ENCODE measurements around the gene NR5A2. TPM values are rescaled to one million over a fixed set of nuclear protein-coding genes. Genes with fewer than 3 reads are reported as not detected.

Gene NR5A2
- total and polyA plus RNA-seq, 10 of the 15 experiments (the other 5 are each of a cell fraction or from before 2014, with no cell fraction given): 0.02 to 0.60 (median 0.15) TPM; not detected in 1

DNA sequence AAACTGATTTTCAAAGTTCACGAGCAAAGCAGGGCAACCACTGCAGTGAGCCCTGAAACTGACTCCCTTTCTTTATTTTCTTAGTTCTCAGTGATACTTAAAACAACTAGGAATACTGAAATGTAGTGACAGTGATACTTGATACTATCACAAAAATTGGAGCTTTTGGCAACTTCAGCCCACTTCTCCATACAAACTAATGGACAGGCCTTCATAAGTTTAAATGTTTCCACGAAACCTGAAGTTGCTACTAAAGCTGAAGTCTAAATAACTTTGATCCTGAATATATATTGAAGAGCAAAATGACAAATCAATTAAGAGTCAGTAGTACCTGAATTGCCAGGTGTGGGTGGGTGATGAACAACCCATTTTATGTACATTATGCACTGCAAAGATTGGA, 10.0 kb downstream of the NR5A2 start (continued):
- TF ChIP-seq, protein P1, sequence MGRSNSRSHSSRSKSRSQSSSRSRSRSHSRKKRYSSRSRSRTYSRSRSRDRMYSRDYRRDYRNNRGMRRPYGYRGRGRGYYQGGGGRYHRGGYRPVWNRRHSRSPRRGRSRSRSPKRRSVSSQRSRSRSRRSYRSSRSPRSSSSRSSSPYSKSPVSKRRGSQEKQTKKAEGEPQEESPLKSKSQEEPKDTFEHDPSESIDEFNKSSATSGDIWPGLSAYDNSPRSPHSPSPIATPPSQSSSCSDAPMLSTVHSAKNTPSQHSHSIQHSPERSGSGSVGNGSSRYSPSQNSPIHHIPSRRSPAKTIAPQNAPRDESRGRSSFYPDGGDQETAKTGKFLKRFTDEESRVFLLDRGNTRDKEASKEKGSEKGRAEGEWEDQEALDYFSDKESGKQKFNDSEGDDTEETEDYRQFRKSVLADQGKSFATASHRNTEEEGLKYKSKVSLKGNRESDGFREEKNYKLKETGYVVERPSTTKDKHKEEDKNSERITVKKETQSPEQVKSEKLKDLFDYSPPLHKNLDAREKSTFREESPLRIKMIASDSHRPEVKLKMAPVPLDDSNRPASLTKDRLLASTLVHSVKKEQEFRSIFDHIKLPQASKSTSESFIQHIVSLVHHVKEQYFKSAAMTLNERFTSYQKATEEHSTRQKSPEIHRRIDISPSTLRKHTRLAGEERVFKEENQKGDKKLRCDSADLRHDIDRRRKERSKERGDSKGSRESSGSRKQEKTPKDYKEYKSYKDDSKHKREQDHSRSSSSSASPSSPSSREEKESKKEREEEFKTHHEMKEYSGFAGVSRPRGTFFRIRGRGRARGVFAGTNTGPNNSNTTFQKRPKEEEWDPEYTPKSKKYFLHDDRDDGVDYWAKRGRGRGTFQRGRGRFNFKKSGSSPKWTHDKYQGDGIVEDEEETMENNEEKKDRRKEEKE (IDR thresholded peaks at IDR 0.05): no peak
- TF ChIP-seq, protein P2, sequence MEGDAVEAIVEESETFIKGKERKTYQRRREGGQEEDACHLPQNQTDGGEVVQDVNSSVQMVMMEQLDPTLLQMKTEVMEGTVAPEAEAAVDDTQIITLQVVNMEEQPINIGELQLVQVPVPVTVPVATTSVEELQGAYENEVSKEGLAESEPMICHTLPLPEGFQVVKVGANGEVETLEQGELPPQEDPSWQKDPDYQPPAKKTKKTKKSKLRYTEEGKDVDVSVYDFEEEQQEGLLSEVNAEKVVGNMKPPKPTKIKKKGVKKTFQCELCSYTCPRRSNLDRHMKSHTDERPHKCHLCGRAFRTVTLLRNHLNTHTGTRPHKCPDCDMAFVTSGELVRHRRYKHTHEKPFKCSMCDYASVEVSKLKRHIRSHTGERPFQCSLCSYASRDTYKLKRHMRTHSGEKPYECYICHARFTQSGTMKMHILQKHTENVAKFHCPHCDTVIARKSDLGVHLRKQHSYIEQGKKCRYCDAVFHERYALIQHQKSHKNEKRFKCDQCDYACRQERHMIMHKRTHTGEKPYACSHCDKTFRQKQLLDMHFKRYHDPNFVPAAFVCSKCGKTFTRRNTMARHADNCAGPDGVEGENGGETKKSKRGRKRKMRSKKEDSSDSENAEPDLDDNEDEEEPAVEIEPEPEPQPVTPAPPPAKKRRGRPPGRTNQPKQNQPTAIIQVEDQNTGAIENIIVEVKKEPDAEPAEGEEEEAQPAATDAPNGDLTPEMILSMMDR (IDR thresholded peaks at IDR 0.05 in 2 of 3, conservative IDR thresholded peaks at IDR 0.05 in 1 of 3; ENCODE audit: control insufficient read depth in 2 of 3, extremely low read depth in 1 of 3, insufficient read depth in 1 of 3, low read depth in 3 of 3, low read length in 3 of 3): no peak
- TF ChIP-seq PKNOX1 (IDR thresholded peaks at IDR 0.05): no peak
- TF ChIP-seq HSF1 (IDR thresholded peaks at IDR 0.05; ENCODE audit: low read depth, low read length): no peak
- no peak for TF ChIP-seq RFX5 (IDR thresholded peaks at IDR 0.05; ENCODE audit: low read depth, low read length)
- TF ChIP-seq NFYB (IDR thresholded peaks at IDR 0.05; ENCODE audit: insufficient read depth, low read depth, low read length): no peak

All from GM12878 (cell line).